Measurements from ENCODE around the gene HEATR9.

Gene HEATR9

GRCh38 chr17:35866341-35866950, 2.2 kb downstream of the HEATR9 start:
- no peak for DNase-seq (ENCODE audit: low spot score)

DNA sequence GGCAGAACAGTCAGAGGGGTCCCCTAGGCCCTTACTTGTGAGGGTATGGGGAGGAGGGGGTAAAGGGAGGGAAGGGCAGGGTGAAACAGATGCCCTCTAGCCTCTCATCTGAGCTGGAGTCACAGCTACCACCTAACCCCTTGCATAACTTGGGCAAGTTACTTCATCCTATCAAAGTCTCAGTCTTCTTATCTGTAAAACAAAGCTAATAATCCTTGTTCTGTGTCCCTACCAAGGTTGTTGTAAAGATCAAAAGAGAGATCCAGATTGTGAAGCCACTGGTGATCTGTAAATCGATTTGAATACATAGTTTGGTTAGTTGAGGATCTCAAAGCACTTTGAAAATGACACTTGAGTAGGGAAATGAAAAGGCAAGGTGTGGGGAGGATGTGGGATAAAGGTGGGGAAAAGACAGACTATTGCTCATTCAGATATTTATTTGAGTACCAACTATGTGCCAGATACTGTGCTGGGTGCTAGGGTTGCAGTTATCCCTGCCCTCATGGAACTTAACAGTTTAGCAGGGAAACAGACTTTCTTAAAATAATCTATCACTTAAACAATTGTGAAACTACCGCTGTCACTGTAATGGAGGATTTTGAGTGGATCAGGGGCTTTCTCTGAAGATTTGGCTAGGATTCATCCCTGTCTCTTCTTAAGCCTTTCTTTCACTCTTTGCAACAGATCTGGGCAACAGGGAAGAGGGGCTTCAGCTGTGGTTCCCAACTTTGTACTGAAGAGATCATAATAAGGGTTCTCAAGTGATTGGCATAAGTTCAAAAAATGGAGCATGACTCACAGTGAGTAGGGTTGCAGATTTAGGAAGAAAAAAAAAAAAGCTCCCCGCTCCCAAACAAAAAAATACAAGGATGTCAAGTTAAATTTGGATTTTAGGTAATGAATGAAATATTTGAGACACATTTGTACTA, 3.0 kb downstream of the HEATR9 start:
- DNase-seq (ENCODE audit: low spot score) = no peak

- no peak for DNase-seq (ENCODE audit: low spot score)
These were observed 3.8 kb downstream of the HEATR9 start for GRCh38 chr17:35864853-35865252.

GRCh38 chr17:35856603-35857002, 12.1 kb downstream of the HEATR9 start:
- DNase-seq (ENCODE audit: low spot score) = no peak

- DNase-seq (ENCODE audit: low spot score) = no peak
These were observed 12.7 kb downstream of the HEATR9 start for GRCh38 chr17:35855965-35856364.

DNA sequence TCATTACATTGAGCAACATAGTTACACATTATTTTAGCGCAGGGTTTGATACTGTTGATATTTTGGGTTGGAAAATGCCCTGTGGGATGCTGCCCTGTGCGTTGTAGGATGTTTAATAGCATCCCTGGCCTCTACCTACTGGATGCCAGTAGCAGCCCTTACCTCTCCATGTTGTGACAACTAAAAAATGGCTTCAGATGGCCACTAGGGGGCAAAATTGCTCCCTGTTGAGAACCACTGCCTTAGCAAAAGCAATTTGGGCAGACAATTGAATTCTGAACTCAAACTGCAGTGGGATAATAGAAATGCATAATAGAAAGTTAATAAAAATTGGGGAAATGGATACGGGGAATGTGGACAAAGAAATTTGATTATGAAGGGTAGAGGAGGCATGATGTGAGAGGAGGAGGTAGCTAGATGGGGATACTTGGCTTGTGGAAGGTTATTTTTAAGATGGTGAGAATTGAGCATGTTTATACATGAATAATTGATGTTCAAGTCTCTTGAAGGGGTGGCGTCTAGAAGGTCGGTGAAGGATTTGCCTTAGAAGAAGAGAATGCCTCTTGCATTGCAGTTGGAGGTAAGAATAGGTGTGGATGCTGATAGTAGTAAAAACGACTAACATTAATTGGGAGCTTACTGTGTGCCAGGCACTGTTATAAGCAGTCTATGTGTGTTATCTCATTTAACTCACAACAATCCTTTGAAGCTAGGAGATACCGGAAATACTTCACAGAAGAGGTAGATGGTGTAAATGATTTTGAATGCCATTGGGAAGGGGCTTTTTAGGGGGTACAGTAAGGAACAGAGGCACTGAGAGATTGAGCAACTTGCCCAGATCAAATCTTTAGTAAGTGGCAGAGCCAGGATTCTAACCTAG, 19.0 kb downstream of the HEATR9 start:
- DNase-seq (ENCODE audit: low spot score) = peak; percentile 76

DNA sequence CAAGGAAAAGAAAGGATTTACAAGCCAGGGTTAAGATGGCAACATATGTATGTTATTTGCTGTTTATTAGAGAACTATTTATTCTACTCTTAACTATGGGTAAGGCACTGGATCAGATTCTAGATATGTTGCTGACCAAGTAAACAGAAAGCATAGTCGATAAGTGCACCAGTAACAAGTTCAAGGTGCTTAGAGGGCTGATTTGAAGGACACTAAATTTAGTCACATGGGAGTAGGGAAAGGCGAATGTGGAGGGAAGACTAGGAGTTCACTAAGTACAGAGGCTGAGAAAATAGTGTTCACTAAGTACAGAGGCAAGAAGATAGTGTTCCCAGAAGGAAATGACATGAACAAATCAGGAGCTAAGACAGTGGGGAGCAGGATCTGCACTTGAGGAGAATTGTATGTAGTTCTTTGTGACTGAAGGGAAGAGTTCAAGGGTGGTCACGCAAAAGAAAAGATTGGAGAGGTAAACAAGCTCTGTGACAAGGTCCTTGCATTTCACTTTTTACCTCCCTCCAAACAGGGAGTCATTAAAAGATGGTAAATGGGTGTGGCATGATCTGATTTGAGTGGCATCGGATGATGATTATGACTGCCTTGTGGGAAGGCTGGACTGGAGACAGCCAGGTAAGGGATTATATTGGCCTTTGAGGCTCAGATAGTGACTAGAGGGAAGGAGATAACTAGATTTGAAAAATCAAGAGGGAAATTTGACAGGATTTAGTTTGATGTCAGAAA, 20.9 kb downstream of the HEATR9 start:
- no peak for DNase-seq (ENCODE audit: low spot score)

DNA sequence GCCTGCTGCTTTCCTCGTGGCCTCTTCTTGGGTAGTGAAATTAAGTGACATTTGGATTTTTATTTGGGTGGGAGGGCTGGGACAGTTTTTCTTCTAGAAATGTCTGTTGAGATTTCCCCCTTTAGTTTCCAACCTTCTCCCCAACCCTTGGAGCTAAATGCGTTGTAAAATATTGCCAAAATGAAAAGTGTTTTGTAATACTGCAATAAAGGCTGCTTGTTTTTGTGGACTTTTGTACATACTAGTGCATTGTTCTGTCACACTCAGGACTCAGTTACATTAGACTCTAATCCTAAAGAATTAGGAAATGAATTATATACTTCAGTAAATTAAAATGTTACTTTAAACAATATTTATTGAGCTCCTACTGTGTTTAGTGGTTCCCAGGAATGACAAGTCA, 21.7 kb downstream of the HEATR9 start:
- DNase-seq (ENCODE audit: low spot score) = peak; percentile 62

DNA sequence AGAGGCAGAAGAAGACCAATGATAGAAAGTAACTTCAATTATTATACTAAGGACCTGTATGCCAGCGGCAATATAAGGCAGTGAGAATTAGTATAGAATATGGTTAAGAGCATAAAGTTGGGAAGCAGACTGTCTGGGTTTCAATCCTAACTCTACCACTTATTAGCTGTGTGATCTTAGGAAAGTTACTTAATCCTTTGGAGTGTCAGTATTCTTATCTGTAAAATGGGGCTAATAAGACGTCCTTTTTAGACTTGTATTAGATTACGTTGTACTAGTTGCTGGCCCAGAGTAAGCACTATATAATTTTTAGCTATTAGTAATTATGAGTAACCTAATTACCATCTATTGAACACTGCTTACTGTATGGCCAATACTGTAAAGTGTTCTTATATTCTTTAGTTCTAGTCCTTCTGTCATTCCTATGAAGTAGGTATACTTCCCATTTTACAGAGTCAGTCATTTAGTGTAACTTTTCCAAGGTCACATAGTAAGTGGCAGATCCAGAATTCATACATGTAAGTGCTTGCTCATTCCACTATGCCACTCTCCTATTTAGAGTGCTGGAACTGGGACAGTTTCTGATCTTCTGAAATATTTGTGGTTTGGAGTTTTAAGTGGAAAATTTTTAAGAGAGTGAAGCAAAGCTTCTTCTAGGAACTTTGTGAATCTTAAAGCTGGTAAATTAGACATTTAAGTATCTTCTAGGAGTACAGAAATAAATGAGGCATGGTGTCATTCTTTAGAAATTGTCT, 22.5 kb downstream of the HEATR9 start:
- no peak for DNase-seq (ENCODE audit: low spot score)

GRCh38 chr17:35844547-35844946, 24.1 kb downstream of the HEATR9 start:
- no peak for DNase-seq (ENCODE audit: low spot score)

DNA sequence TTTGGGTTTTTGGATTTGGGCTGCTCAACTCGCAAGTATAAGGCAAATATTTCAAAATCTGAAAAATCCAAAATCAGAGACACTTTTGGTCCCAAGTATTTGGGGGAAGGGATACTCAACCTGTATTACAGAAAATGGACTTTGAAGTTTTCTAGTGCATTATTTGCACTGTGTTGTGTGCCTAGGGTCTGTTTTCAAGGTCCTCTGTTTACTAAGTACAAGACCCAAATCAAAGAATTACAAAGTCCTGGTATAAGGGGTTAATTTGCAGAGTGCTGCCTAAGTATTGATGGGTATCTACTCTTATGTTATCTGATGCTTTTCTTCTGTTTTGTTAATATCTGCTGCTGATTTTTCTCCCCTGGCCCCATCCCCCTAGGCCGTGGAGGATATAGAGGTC, 25.0 kb downstream of the HEATR9 start:
- DNase-seq (ENCODE audit: low spot score) = no peak

DNA sequence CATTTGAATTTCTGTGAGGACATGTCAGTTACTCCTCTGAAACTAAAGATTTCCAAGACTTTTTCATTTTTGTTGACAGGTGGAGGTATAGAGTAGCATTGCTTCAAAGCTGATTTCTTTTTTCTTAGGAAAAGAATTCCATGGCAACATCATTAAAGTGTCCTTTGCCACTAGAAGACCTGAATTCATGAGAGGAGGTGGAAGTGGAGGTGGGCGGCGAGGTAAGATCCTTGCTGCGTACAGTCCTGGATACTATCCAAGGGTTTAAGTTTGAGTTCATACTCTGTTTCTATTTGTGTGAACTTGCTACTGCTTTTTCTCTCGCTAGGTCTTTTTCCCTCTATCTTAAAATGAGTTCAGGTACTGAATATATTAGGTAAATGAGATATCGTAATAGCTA, 26.5 kb downstream of the HEATR9 start:
- no peak for DNase-seq (ENCODE audit: low spot score)

- DNase-seq (ENCODE audit: low spot score) = no peak
These were observed 27.2 kb downstream of the HEATR9 start for GRCh38 chr17:35841505-35841904.

GRCh38 chr17:35841101-35841500, 27.6 kb downstream of the HEATR9 start:
- no peak for DNase-seq (ENCODE audit: low spot score)

- no peak for DNase-seq (ENCODE audit: low spot score)
These were observed 43.5 kb downstream of the HEATR9 start for GRCh38 chr17:35825206-35825605.

DNA sequence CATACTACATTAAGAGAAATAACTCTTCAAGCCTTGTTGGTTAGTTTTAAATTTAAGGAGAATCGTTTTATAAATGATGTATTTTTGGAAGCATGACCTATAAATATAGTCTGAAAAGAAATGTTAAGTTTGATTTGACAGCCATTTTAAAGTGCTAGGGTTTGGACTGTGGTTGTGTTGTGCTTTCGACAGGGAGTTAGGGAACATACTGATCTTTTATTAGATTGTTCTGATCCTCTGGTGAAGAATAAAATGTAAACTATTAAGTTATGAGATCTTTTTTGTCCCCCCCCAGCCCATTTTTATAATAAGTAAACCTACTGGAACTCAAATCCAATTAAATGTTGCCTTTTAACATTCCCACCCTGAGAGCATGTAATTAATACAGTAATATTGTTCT, 47.4 kb downstream of the HEATR9 start:
- DNase-seq (ENCODE audit: low spot score) = no peak

DNA sequence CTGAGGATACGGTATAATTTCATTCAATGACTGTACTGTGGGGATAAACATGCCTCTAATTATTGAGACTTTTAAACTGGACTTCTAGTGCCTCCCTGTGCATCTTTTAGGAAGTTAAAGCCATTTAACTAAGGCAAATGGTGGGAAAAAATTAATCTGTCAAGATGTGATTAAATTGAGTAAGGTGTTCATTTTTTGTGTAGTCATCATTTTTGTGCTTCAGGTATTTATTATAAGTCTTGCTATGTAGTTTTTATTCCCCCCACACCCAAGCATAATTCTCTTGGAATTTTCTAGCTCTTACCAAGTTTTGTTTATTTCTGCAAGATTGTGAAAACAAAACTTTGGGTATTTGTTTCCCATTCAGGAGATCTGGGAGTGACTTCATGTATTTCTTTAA, 49.2 kb downstream of the HEATR9 start:
- DNase-seq (ENCODE audit: low spot score) = no peak

DNA sequence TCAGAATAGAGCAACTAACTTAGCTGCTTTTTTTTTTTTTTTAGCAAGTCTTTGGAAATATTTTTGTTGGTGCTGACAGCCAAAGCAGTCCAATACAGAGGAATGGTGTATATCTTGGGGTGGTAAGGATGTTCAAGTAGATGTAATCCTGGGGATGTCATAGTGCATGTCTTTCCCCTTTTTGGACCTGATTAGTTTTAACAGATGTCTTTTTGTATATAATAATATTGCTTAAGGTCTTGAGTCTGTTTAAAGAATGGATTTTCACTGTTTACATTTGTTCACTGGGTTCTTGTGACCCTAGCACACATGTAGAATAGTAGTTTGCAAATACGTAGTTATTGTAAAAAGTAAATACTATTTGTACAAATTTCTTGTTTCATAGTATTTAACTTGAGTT, 51.5 kb downstream of the HEATR9 start:
- no peak for DNase-seq (ENCODE audit: low spot score)

DNA sequence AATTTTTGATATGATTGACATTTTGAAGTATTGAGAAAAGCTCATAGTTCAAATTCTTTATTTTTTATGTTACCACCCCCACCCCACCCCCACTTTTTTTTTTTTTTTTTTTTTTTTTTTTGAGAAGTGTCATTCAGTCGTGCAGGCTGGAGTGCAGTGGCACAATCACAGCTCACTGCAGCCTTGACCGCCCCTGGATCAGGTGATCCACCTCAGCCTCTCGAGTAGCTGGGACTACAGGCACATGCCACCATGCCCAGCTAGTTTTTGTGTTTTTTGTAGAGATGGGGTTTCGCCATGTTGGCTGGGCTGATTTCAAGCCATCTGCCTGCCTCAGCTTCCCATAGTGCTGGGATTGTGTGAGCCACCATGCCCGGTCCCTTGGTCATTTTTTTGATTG, 52.0 kb downstream of the HEATR9 start:
- DNase-seq (ENCODE audit: low spot score) = no peak

- DNase-seq (ENCODE audit: low spot score) = no peak
These were observed 56.2 kb downstream of the HEATR9 start for GRCh38 chr17:35812456-35812855.

DNA sequence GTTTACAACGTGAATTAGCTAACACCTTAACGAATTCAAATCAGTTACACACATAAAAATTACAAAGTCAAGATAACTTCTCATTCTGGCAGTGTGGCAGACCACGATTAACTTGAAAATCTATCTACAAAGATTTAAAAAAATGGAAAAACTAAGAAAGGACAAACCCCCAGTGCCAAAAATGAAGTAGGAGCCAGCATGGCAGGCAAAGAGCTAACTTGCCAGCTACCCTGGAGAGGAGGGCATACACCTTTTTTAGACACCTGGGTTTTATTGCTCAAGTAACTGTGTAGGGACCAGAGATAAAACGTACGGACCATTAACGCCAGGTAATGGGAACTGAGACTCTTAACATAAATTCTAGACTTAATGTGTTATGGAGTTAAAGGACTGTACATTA, 56.9 kb downstream of the HEATR9 start:
- DNase-seq (ENCODE audit: low spot score) = no peak
